22Rv1 (cell line): ENCODE results near the gene ANKRD17.

Source experiments
- ZFX ChIP-seq: fragments of 450-650 bp; IDR thresholded peaks from 2 replicates; pipeline ENCODE4 v1.6.1; 2017; ENCODE audit warnings: antibody characterized with exemption, borderline replicate concordance
- TF ChIP-seq, protein P1 (sequence below): fragments of 450-650 bp; IDR thresholded peaks from 2 replicates; pipeline ENCODE4 v1.5.1; 2017; ENCODE audit warnings: mild to moderate bottlenecking

DNA sequence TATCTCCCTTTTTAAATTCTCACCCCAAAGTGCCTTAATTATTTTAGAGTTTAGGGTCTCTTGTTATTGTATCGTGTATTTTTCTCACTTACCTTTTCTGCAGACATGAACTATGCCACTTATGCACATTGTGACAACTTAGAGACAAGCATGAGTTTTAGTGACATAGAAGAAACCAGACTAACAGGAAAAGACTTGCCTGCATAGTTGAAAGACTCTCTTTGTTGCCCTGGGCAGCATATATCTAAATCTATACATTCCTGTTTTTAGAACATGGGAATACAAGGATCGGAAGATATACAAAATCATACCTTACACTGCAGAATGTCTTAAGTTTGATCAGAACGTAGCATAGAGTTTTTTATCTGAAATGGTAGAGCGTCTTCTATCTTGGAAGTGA, 45.1 kb upstream of the ANKRD17 start:
- TF ChIP-seq, protein P1, sequence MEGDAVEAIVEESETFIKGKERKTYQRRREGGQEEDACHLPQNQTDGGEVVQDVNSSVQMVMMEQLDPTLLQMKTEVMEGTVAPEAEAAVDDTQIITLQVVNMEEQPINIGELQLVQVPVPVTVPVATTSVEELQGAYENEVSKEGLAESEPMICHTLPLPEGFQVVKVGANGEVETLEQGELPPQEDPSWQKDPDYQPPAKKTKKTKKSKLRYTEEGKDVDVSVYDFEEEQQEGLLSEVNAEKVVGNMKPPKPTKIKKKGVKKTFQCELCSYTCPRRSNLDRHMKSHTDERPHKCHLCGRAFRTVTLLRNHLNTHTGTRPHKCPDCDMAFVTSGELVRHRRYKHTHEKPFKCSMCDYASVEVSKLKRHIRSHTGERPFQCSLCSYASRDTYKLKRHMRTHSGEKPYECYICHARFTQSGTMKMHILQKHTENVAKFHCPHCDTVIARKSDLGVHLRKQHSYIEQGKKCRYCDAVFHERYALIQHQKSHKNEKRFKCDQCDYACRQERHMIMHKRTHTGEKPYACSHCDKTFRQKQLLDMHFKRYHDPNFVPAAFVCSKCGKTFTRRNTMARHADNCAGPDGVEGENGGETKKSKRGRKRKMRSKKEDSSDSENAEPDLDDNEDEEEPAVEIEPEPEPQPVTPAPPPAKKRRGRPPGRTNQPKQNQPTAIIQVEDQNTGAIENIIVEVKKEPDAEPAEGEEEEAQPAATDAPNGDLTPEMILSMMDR, result no peak
- TF ChIP-seq ZFX, result no peak
